A673 (cell line): Measurements from ENCODE around the gene TSR1. TPM values are rescaled to one million over a fixed set of nuclear protein-coding genes. Genes with fewer than 3 reads are reported as not detected.

Source experiments
- BruUV-seq: library from RNA; stranded (reverse); fragments of 400-500 nt; replicated peaks from 2 replicates; lab custom pipeline; 2021; lab: Mats Ljungman, UMichigan
- CTCF ChIA-PET: fragments of 300-600 bp; sonication (Branson Sonifier 250); formaldehyde crosslinking; loops from one replicate; lab custom pipeline; 2022; ENCODE audit warnings: antibody characterized with exemption; lab: Charles Lee
- POLR2A ChIA-PET: fragments of 300-600 bp; sonication (Branson Sonifier 250); formaldehyde crosslinking; loops from one replicate; lab custom pipeline; 2022; ENCODE audit warnings: antibody characterized with exemption; ENCODE audit not compliant: low non-redundant PET; lab: Charles Lee
- DNase-seq: peaks from one replicate; pipeline ENCODE4 v3.0.0-alpha.2; 2015; ENCODE audit warnings: low spot score
- H3K27ac ChIP-seq: fragments of 200-600 bp; sonication (generic); 2 replicates; pipeline ENCODE4 v1.5.1; 2016; ENCODE audit warnings: mixed run types, low read depth, mild to moderate bottlenecking, mixed read lengths, antibody characterized with exemption, low read length; ENCODE audit not compliant: poor library complexity, severe bottlenecking
- H3K27me3 ChIP-seq: fragments of 200-600 bp; sonication (generic); replicated peaks from 2 replicates; pipeline ENCODE4 v1.6.1; 2017; ENCODE audit warnings: mixed run types, low read depth, mild to moderate bottlenecking, mixed read lengths, antibody characterized with exemption, low read length; ENCODE audit not compliant: insufficient read depth, poor library complexity
- H3K36me3 ChIP-seq: fragments of 200-600 bp; sonication (generic); 2 replicates; pipeline ENCODE4 v1.6.1; 2016; ENCODE audit warnings: mixed run types, mild to moderate bottlenecking, mixed read lengths, antibody characterized with exemption, low read length; ENCODE audit not compliant: insufficient read depth, poor library complexity, severe bottlenecking
- H3K4me1 ChIP-seq: fragments of 200-600 bp; sonication (generic); 2 replicates; pipeline ENCODE4 v1.6.1; 2017; ENCODE audit warnings: mixed run types, mild to moderate bottlenecking, mixed read lengths, antibody characterized with exemption, low read length; ENCODE audit not compliant: insufficient read depth, poor library complexity, severe bottlenecking
- H3K4me3 ChIP-seq: fragments of 200-600 bp; sonication (generic); 2 replicates; pipeline ENCODE4 v1.5.1; 2016; ENCODE audit warnings: low read depth, mixed run types, mild to moderate bottlenecking, mixed read lengths, low read length; ENCODE audit not compliant: poor library complexity, severe bottlenecking
- H3K9me3 ChIP-seq: fragments of 200-600 bp; sonication (generic); 2 replicates; pipeline ENCODE4 v1.6.1; 2016; ENCODE audit warnings: mixed run types, low read depth, mild to moderate bottlenecking, mixed read lengths, antibody characterized with exemption, low read length; ENCODE audit not compliant: poor library complexity, severe bottlenecking
- EZH2 ChIP-seq: fragments of 200-600 bp; sonication (generic); IDR thresholded peaks from 2 replicates; pipeline ENCODE4 v1.6.1; 2017; ENCODE audit warnings: borderline replicate concordance, low read depth, mild to moderate bottlenecking, mixed read lengths, antibody characterized with exemption, low read length; ENCODE audit not compliant: poor library complexity, severe bottlenecking
- intact Hi-C: fragments of 100-400 bp; cut with micrococcal nuclease; formaldehyde crosslinking; loops from one replicate; pipeline ENCODE4 v1.10.0; 2022; ENCODE audit not compliant: unreplicated experiment
- total RNA-seq: library from RNA; stranded (reverse); gene quantifications from 2 replicates; pipeline ENCODE4 v1.2.3, GENCODE V29; 2021
- TF ChIP-seq, protein P1 (sequence below): fragments of 300-800, 200-600 bp; sonication (generic); conservative IDR thresholded peaks from 2 replicates; pipeline ENCODE4 v1.5.1; 2017; ENCODE audit warnings: low read depth, mild to moderate bottlenecking, antibody characterized with exemption, low read length, moderate library complexity, mixed read lengths

Gene TSR1
- total RNA-seq, 1 experiment from 2014 or later, result 91.0 TPM

DNA sequence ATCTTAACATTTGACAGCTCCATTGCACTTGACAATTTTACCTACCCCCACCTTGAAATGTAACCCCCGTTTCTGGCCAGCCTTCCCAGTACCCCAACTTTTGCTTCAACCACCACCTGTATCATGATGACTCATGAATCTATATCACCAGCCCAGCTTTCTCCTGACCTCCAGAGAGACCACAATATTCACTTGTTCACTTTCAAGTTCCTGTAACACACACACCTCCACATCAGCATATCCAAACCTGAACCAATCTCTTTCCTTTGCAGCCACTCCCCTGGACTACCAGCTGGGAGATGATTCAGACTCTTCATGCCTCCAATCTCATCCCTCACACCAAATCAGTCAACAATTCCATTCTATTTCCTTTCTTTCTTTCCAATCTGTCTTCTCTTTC, 40.7 kb downstream of the TSR1 start:
- H3K4me3 ChIP-seq, result no peak overlapping the region
- TF ChIP-seq, protein P1, sequence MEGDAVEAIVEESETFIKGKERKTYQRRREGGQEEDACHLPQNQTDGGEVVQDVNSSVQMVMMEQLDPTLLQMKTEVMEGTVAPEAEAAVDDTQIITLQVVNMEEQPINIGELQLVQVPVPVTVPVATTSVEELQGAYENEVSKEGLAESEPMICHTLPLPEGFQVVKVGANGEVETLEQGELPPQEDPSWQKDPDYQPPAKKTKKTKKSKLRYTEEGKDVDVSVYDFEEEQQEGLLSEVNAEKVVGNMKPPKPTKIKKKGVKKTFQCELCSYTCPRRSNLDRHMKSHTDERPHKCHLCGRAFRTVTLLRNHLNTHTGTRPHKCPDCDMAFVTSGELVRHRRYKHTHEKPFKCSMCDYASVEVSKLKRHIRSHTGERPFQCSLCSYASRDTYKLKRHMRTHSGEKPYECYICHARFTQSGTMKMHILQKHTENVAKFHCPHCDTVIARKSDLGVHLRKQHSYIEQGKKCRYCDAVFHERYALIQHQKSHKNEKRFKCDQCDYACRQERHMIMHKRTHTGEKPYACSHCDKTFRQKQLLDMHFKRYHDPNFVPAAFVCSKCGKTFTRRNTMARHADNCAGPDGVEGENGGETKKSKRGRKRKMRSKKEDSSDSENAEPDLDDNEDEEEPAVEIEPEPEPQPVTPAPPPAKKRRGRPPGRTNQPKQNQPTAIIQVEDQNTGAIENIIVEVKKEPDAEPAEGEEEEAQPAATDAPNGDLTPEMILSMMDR, result no peak
- no peak for TF ChIP-seq EZH2
- BruUV-seq, result no TSS peak
- no peak overlapping the region for H3K27ac ChIP-seq
- no peaks in the 10 kb centered on the region for H3K9me3 ChIP-seq
- ChIA-PET POLR2A (no interaction called here), CTCF (no interaction called here)
- no peaks in the 10 kb centered on the region for H3K27me3 ChIP-seq
- DNase-seq, result no peak
- intact Hi-C loops, result no loop called here
- H3K4me1 ChIP-seq, result no peaks in the 10 kb centered on the region
- peaks cover 81% of the 10 kb centered on the region for H3K36me3 ChIP-seq

DNA sequence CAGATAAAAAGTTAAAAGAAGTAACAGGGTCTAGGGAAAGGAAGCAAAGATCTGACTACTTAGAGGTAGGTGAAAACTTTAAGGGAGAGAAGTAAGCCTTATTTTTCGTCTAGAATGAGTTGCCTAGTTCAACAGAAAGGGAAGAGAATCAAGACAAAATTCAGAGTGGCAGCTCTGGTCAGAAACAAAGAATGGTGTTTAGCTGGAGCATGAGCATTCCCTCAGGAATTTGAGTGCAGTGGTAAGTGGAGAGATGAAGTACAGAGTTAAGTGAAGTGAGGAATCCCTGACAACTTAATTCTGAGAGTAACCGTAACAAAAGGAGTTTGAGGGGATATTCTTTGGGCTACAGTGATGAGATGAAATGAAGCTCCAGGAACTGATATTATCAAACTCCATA, 44.2 kb downstream of the TSR1 start:
- H3K4me1 ChIP-seq, result no peaks in the 10 kb centered on the region
- no peak for TF ChIP-seq EZH2
- TF ChIP-seq, protein P1, result no peak
- H3K27ac ChIP-seq, result no peak overlapping the region
- H3K4me3 ChIP-seq, result no peak overlapping the region
- no peaks in the 10 kb centered on the region for H3K27me3 ChIP-seq
- POLR2A ChIA-PET, result no interaction called here
- intact Hi-C loops, result no loop called here
- no peaks in the 10 kb centered on the region for H3K9me3 ChIP-seq
- H3K36me3 ChIP-seq, result peaks cover 66% of the 10 kb centered on the region
- no TSS peak for BruUV-seq
- CTCF ChIA-PET, result no interaction called here
- DNase-seq, result no peak

DNA sequence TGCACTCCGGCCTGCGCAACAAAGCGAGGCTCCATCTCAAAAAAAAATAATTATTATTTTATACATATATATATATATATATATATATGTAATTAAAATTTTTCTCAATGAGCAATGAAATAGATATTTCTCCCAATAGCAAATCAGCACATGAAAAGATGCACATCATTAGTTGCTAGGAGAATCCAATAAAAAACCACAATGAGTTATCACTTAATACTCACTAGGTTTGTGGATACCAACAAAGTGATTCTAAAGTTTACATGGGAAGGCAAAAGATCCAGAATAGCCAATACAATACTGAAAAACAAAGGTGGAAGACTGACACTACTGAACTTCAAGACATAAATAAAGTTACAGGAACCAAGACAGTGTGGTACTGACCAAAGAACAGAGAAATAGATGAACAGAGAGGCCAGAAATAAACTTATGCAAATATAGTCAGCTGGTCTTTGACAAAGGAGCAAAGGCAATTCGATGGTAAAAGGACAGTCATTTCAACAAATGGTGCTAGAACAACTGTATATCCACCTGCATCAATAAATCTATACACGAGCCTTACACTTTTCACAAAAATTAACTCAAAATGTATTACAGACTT, 46.3 kb downstream of the TSR1 start:
- DNase-seq, result no peak
- intact Hi-C loops, result no loop called here
- TF ChIP-seq, protein P1, result no peak
- TF ChIP-seq EZH2, result no peak
- CTCF ChIA-PET, result no interaction called here
- no peak overlapping the region for H3K4me3 ChIP-seq
- no peaks in the 10 kb centered on the region for H3K9me3 ChIP-seq
- POLR2A ChIA-PET, result no interaction called here
- peaks cover 62% of the 10 kb centered on the region for H3K36me3 ChIP-seq
- H3K4me1 ChIP-seq, result no peaks in the 10 kb centered on the region
- no peak overlapping the region for H3K27ac ChIP-seq
- BruUV-seq, result no TSS peak
- H3K27me3 ChIP-seq, result no peaks in the 10 kb centered on the region
